ENCODE results near the gene SEC31B.
A peak's percentile ranks its signal among the peaks of the same experiment; 100 is the strongest.

The SEC31B gene

DNA sequence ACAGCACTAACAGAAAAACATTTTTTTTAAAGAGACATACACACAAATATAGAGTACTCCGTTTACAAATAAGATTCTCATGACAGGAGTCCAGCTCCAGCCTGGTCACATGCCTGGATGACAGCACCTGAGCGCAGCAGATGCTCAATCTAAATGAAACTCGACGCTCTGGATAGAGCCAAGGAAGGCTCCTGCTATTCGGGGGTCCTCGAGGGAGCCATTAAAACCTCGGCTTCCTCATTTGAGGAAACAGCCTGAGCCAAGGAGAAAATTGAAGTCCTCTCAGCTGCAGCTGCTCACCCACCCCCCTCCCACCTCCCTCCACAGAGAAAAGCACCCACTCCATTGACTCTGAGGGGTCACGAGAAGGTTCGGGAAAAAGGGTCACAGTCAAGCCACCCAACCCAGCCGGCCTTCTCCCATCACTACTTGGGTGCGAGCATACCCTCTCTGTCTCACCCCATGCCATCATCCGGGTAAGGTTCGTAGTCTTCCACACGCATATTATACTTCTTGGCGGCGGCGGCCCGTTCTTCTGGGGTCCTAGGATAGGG, 9.3 kb upstream of the SEC31B start:
- DNase-seq, result no peak

DNA sequence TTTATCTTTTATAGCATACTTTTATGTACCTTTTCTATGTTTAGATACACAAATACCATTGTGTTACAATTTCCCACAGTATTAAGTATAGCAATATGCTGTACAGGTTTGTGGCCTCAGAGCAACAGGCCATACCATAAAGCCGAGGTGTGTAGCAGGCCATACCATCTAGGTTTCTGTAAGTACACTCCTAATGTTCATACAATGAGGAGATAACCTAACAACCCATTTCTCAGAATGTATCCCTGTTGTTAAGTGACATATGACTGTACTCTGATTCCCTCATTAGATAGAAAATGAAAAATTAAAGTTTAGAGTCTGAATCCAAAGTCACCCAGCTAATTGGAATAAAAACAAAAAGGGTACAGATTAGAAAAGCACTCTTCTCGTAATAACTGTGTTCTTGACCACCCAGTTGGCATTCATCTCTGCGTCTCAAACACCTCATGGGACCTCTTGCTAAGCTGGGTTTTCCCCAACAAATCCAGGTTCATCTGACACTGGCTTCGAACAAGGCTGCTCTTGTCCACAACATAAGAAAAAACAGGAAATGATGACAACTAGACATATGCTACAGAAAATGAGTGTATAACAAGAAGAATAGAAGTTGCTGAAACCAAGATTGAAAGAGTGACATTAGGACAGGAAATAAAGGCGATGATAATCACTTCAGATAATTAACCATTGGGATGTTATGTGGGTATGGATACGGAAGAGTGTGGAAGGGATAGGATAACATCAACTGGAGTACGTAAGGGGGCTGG, 8.6 kb upstream of the SEC31B start:
- DNase-seq, result peak; percentile 60

DNA sequence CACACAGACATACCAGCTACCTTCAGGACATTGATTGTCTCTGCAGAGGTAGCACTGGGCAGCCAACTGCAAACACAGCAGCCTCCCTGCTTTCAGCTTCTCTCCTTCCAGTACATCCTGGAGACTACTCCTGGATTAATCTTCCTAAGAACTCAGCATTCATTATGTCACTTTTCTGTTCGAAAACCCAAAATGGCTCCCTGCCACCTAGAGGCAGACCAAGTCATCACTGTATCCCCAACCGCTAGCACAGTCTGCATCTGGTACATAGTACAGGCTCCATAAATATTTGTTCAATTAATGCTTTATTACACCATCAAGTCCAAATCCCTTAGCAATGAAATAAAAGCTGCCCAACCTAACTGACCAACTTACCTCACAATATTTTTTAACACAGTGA, 5.0 kb upstream of the SEC31B start:
- no peak for DNase-seq

DNA sequence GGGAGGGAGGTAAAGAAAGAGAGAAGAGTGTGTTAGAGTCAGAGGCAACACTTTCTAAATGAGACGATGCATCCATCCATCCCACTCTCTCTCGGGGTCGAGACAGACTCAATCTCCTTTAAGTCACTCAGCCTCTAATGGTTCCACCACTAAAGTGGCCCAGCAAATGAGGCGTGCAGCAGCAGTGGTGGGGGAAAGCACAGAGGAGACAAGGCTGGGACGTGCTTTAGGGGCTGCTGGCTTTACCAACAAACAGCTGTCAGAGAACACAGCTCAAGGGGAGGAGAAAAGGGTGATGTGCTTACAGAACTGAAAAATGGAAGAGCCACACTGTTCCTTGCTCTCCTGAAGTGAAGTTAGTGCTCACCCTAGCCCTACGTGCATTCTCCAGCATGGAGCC, 4.5 kb upstream of the SEC31B start:
- no peak for DNase-seq

DNA sequence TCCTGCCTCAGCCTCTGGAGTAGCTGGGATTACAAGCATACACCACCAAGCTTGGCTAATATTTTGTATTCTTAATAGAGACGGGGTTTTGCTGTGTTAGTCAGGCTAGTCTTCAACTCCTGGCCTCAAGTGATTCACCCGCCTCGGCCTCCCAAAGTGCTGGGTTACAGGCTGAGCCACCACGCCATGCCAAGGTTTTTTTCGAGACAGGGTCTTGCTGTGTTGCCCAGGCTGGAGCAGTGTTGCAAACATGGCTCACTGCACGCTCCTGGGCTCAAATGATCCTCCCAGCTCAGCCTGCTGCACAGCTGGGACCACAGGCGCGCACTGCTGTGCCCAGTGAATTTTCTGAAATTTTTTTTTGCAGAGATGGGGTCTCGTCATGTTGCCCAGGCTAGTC, 3.3 kb upstream of the SEC31B start:
- DNase-seq, result no peak

DNA sequence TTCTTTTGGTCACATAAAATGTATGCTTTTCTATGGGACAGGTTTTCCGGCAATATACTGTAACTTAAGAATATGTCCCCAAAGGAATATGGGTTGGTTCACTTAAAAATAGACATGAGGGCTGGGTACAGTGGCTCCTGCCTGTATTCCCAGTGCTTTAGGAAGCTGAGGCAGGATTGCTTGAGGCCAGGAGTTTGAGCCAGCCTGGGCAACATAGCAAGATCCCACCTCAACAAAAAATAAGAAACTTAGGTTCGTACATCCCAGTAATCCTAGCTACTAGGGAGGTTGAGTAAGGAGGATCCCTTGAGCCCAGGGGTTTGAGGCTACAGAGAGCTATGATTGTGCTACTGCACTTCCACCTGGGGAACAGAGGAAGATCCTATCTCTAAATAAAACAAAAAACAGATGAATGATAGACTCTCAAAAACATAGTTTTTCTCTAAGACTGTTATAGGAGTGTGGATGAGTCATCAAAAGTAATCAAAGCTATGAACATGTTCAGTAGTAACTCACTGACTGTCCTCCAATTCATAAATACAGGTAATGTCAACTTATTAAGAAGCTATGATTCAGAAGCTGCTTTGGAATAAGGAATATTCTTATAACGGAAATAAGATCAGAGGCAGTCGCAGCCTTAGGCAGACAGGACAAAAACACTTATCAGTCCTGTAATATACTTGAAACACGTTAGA, 2.6 kb upstream of the SEC31B start:
- no peak for DNase-seq

DNA sequence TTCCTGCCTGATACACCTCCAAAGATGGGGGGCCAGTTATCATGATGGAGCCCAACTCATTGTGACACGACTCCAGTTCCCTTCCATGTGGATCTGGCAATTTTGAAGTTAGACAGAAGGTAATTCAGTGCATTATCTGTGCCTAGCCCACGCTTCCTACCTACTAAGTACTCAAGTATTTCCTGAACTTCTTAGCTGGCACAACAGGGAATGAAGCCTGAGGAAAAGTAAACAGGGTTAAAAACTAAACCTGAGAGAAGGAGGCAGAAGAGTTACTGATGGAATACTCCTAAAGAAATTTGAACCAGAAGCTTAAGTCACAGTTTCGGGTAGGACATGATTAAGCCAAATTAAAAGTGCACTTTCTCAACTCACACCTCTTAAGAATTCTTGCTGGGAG, 1.1 kb upstream of the SEC31B start:
- no peak for DNase-seq

DNA sequence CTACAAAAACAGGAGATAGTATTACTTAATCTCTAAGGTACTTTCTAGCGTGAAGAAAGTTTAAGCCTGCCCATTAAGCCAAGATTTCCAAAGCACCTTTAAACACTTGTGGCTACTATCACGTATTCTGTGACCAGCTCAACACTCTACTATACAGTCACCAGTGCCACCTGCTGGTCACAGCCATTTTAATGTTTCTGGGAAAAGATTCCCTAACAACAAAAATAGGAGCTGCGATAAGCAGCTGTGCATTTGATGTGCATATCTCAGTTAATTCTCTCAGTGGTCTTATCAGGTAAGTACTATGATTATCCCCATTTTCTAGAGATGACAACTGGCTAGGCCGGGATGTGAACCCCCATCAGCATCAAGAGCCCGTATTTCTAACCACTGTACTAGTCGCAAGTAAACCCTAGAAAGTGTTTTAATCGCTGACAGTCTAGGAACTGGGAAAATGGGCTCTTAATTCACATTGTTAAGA, 860 bp downstream of the SEC31B start:
- peak; percentile 71 for DNase-seq

DNA sequence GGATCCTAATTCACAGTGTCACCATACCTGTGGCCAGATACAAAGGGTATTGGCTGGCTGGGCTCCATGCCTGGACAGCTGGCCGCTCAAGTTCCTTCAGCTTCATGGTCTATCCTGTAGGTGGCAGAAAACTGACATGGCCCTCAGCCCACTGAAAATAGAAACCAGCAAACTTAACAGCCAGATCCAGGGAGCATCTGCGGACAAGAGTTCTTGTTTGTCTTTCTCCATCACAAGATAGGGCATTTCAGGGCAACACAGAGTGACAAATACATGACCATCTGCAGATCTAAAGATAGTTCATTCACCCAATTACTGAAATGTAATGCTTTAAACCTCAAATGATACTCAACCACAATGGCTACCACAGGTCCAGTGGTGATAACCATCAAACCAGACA, 2.8 kb downstream of the SEC31B start:
- no peak for DNase-seq

DNA sequence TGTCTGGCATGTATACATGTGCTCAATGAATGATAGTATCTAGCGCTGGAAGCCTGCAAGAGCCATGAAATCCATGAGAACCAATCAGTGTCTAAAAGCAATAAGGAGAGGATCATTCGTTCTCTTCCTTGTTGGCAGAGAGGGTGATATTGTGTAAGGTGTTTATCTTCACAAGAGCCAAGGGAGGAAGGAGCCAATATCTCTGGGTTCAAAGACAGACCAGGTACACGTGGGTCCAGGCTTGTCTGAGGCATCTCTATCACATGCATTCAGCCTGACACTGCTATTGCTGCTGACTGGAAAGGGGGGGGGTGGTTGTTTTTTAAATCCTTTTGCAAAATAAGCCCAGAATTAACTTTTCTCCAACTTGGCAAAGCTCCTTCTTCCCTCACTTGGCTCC, 4.0 kb downstream of the SEC31B start:
- DNase-seq, result no peak

DNA sequence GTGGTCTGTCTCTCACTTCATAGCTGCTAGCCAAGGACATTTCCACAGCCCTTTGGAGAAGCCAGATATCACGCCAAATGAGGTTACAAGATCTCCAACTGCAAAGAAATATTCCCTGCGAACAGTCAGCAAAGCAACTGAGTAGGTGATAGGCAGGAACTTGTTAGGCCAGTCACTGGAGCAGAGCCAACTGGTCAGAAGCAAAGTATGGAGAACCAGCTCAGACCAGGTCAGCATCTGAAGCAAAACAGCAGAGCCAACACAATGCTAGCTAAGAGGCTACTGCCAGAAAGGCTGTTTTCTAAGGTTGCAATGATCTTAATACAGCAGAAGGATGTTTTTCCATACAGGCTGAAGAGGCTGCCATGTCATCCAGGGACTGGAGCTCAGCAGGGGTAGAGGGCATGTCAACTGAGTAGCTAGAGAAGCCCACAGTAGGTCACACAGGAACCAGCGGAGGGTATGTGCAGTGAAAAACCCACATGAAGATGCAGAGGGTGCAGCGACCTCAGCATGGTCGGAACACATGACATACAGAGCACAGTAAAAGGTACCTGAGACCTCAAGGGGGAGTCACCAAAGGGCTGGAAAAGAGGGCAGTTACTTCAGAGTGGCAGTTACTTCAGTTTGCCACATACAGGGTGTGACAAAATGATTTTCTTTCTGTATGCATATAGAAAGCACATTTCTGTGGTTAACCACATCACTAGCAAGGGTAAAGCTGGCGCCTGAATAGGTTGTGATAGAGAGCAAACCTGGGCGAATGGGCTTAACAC, 8.9 kb downstream of the SEC31B start:
- DNase-seq, result peak; percentile 82

DNA sequence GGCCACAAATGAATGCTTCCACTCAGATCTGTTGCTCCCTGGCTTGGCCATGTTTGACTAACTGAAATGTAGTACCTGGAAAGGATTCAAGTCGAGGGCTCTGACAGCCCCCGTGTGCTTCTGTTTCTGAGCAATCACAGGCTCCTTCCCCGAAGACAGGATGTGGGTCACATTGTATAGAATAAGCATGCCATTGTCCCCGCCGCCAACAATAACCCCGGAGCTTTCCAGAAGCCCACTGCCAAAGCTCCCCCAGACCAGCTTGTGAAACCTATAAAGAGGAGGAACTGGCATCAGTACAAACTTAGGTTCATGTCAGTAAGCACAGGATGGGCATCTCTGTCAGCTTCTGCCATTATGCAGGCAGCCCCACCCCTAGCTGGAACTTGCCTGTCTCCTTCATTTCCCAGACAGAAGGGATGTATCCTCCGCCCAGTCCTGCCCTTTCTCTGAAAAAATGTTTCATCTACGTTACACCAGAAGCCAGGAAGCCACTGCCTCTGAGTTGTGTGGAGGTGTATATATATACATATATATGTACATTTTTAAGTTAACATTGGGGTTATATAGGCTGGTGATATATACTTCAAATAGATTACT, 10.3 kb downstream of the SEC31B start:
- peak; percentile 58 for DNase-seq

DNA sequence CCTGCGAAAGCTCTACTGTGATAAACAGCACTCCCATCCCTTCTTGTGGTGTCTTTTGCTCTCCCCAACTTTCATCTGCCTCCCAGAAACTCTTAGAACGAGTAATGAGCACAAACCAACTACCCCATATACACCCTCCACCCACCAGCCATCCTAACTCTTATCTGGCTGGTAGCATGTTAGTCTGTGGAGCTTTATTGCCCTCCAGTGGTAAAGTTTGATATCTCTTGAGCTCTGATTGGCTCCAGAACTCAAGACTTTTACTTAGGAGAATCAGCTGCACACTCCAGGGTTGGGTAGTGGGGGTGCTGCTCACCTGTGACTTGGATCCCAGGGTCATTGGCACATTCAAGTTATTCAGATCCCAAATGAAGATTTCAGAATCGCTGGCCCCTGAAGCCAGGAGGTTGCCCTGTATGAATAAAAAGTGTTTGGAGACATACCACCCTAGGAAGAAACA, 10.9 kb downstream of the SEC31B start:
- DNase-seq, result peak; percentile 80

DNA sequence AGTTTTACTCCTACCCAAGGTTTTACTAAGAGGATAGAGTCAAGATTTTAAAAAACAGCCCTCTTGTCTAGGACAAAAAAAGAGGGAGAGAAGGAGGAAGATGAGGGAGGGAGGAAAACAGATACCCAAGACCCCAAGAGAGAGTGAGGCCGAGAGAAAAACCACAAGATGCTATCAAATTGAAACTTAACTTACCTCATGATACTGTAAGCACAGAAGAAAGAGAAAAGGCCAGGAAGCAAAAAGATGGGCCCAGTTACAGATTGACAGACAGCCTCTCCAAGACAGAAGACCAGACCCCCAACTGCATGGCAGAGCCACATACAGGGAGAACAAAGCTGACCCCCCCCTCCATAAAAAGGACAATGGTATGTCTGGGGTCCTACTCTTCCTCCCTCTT, 11.4 kb downstream of the SEC31B start:
- no peak for DNase-seq

DNA sequence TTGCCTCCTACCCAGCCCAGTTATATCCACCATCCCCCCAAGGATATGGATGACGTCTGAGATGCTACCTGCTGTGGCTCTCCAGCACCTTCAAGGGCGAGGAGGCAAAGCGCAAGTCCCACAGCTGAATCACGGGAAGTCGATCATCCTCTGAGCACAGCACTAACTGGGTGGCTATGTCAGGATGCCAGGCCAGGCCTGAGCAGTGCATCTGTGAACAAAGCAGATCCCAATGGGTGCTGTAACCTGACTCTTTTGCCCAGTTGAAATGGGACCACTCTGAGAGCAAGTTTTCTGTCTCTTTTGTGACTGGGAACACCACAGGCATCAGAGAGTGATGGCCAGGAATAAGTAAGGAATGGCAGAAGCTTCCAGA, 12.3 kb downstream of the SEC31B start:
- no peak for DNase-seq

DNA sequence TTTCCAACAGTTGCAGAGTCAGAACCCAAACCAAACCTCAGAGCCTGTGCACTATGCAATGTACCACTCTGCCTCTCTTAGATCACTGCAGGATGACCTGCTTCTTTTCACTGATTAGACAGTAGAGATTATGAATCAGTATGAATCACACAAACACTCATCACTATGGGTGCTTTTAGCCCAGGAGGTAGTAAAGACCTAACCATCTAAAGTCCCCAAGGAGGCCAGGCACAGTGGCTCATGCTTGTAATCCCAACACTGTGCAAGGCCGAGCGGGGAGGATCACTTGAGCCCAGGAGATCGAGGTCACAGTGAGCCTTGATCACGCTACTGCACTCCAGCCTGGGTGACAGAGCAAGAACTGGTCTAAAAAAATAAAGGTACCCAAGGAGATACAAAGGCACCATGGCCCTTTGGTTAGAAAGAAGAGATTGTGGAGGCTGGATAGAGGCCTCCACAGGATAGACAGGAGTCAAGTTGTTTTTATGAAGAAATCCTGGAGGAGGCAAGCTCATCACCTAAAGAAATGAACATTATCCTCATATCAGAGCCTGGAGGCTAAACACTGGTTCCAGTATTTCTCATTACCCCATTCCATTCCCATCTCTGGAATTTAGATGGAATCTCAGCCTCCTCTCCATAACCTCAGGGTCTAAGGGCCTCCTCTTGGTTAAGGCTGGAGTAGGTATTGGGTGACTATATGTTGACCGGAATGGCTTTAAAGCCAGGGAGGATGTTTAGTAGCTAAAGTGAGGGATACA, 12.9 kb downstream of the SEC31B start:
- DNase-seq, result no peak

DNA sequence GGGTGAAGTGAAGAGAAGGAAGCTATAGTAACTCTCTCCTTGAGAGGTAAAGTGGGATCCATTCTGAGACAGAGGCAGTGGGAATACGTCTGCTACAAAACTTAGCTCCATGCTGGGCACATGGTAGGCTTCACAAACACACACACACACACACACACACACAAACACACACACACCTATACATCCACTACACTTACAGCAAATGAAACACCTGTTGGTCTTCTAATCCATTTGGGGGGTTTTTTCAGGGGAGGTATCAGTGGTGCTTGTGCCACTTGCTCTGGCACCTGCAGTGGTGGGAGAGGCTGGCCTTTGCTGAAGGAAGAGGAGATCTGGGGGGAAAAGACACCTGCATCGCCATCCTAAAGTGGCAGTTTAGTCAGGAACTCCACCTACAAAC, 14.5 kb downstream of the SEC31B start:
- no peak for DNase-seq

DNA sequence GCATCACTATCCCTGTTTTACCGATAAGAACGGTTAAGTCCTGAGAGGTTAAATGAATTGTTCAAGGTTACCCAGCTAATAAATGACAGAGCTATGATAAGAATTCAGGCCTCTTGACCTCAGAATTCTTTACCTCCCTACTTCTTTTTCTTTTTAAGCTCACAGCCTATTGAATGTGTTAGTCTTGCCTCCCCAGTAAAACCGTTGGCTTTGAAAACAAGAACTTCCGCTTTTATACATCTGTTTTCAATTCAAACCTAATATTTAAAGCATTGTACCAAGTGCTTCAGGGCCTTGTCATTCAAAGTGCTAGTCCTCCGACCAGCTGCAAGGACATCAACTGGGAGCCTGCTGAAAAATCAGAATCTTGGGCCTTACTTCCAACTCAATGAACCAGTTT, 15.6 kb downstream of the SEC31B start:
- DNase-seq, result no peak

DNA sequence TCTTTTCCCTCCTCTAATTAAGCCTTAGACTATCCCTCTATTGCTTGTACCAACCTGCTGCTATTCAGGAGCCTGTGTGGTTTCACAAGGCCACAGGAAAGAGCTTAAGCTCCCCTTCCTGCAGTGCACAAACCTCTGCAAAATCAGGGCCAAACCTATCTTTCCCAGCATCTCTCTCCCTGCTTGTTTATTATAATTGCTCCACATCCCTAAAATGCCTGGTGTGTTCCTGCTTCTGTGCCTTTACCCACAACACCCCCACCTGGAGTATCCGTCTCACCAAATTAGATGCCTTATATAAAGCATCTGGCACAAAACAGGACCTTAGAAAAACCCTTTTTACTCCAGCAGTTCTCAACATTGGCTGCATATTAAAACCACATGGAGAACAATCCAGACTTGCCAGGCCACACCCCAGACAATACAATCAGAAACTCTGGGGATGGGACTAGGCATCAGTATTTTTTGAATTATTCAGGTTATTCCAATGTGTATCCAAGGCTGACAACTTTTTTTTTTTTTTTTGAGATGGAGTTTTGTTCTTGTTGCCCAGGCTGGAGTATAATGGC, 16.7 kb downstream of the SEC31B start:
- no peak for DNase-seq

DNA sequence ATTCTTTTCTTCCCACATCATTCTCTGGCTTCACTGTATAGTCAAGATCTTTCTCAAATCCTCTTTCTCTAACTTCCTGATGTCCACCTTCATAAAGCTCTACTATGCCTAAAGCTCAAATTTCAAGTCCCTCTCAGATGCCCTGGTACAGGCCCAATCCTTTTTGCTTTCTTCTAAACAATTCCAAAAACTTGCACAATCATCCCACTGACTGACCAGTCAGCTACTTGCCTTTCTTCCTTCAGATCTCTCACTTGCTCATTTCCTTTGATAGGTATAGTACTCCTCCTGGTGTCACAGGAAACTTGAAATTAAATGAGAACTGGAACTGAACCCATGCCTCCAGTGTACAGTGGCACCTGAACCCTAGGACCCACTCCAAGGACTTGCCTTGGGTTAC, 18.2 kb downstream of the SEC31B start:
- DNase-seq, result no peak

DNA sequence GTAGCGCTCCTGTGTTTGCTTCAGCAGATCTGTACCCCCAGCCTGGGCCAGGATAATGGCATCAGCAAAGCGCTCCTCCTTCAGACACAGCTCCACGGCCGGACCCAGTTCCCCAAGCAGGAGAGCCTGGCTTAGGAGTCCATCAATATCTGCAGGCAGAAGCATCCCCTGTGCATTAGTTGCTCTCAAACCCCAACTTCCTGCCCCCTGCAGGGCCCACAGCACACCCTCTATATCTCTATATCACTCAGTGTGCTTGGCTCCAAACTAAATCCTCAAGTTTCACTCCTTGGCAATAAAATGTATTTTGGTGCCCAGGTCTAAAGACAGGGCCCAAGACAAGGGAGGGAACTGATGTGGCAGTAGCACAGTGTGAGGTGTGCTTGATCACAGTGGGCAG, 21.6 kb downstream of the SEC31B start:
- no peak for DNase-seq

DNA sequence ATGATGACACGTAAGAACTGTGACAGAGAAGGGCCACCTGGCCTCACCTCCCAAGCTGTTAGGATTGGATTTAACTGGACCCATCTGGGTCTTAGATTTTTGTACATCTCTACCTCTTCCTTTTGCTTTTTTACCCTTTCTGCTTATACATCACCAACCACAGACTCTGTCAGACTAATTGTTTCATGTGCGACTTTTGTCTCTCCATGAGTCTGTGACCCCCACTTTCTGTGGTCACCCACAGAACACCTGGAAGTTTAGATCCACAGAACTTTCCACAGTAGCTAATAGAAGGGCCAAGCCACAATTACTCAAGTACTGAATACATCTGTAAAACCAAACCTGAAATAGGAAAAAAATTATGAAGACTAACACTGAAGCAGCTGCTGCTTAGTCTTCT, 23.1 kb downstream of the SEC31B start:
- no peak for DNase-seq

Data from CD4-positive, alpha-beta T cell treated with Interleukin-21 for 1 hour (primary cell).